ENCODE results near the gene FAM168A. TPM values are rescaled to one million over a fixed set of nuclear protein-coding genes. Genes with fewer than 3 reads are reported as not detected.

Gene FAM168A
- total RNA-seq, 4 donors from 2014 or later, result 10.7 to 28.1 (median 20.5) TPM

DNA sequence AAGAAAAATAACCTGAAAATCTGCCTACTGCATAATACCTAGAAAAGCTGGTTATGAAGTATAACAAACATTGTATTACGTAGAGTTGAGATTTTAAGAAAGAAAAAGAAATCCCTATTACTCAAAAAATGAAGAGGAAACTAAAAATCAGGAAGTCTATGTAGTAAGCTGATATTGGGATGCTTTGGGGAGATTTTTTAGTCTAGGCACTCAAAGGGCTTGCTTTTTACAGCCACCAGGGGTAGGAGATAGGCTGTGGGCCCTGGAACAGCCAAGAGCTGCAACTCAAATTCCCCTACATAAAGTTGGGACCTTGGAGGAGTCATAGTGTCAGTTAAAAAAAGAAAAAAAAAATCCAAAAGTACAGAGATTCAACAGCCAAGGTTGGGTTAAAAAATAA is 131.3 kb downstream of the FAM168A start:
- TF ChIP-seq, protein P1, sequence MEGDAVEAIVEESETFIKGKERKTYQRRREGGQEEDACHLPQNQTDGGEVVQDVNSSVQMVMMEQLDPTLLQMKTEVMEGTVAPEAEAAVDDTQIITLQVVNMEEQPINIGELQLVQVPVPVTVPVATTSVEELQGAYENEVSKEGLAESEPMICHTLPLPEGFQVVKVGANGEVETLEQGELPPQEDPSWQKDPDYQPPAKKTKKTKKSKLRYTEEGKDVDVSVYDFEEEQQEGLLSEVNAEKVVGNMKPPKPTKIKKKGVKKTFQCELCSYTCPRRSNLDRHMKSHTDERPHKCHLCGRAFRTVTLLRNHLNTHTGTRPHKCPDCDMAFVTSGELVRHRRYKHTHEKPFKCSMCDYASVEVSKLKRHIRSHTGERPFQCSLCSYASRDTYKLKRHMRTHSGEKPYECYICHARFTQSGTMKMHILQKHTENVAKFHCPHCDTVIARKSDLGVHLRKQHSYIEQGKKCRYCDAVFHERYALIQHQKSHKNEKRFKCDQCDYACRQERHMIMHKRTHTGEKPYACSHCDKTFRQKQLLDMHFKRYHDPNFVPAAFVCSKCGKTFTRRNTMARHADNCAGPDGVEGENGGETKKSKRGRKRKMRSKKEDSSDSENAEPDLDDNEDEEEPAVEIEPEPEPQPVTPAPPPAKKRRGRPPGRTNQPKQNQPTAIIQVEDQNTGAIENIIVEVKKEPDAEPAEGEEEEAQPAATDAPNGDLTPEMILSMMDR (IDR thresholded peaks at IDR 0.05), result no peak
- TF ChIP-seq POLR2A (IDR thresholded peaks at IDR 0.05), result no peak
- no peak for DNase-seq (ENCODE audit: low spot score in 2 of 2)
- intact Hi-C loops (cut with DNase I; ENCODE audit: low total_unique reads), result no loop called here
- H3K4me3 ChIP-seq (ENCODE audit: low read depth, poor library complexity, severe bottlenecking), result no peak overlapping the region
- WGBS, 2 donors, result 84 to 87% methylated on average over 1 of the region's 1 CpG

DNA sequence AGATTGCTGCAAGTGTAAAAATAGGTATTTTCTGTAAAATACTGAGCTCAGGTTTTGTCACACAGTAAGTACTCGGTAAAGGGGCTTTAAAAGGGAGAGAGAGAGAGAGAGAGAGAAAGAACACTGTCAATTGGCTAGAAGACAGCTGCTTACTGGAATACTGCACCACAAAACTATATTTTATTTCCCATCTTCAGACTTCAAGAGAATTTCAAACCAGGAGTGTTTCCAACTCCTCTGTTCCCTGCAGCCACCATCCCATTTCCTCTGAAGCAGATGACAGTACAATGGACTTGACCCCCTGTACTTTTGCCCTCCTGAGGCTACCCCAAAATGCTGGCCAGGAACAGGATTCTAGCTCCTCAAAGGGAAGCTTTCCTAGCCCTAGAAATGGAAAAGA is 132.0 kb downstream of the FAM168A start:
- 60 to 71% methylated on average over 1 of the region's 1 CpG for WGBS, 2 donors
- intact Hi-C loops (cut with DNase I; ENCODE audit: low total_unique reads), result no loop called here
- TF ChIP-seq POLR2A (IDR thresholded peaks at IDR 0.05), result no peak
- TF ChIP-seq, protein P1 (IDR thresholded peaks at IDR 0.05), result no peak
- DNase-seq (ENCODE audit: low spot score in 2 of 2), result no peak
- H3K4me3 ChIP-seq (ENCODE audit: low read depth, poor library complexity, severe bottlenecking), result no peak overlapping the region

DNA sequence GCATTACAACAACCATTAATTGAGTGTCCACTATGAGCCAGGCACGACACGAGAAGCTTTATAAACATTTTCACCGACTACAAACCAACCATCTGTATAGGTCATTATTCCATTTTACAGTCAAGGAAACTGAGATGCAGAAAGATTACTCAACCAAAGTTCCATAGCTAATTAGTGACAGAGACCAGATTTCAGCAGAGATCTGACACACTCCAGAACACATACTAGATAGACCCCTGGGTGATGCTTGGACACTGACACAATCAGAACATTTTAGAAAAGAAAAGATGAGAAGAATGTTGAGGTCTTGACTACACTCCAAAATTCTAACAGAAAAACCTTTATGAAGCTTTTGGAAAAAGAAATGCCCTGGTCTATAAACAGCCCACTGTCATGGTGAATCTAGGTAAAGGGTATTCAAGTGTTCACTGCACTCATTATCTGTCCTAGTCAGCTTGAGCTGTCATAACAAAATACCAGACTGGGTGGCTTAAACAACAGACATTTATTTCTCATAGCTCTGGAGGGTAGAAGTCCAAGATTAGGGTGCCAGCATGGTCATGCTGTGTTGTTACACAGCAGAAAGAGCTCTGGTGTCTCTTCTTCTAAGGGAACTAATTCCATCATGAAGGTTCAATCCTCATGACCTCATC is 132.8 kb downstream of the FAM168A start:
- no peak for DNase-seq (ENCODE audit: low spot score in 2 of 2)
- intact Hi-C loops (cut with DNase I; ENCODE audit: low total_unique reads), result no loop called here
- no peak overlapping the region for H3K4me3 ChIP-seq (ENCODE audit: low read depth, poor library complexity, severe bottlenecking)
- WGBS, 2 donors, result 87 to 91% methylated on average over 3 of the region's 3 CpGs
- no peak for TF ChIP-seq POLR2A (IDR thresholded peaks at IDR 0.05)

- no peak overlapping the region for H3K4me3 ChIP-seq (ENCODE audit: low read depth, poor library complexity, severe bottlenecking)
- intact Hi-C loops (cut with DNase I; ENCODE audit: low total_unique reads), result no loop called here
- WGBS, 2 donors, result 62 to 74% methylated on average over 2 of the region's 2 CpGs
- no peak for TF ChIP-seq POLR2A (IDR thresholded peaks at IDR 0.05)
- TF ChIP-seq, protein P1 (IDR thresholded peaks at IDR 0.05), result no peak
- DNase-seq (ENCODE audit: low spot score in 2 of 2), result no peak
Measured at GRCh38 chr11:73464347-73464746, 133.6 kb downstream of the FAM168A start.

GRCh38 chr11:73463359-73463758 is 134.6 kb downstream of the FAM168A start:
- intact Hi-C loops (cut with DNase I; ENCODE audit: low total_unique reads), result no loop called here
- no peak for DNase-seq (ENCODE audit: low spot score in 2 of 2)
- 74 to 94% methylated on average over 2 of the region's 2 CpGs for WGBS, 2 donors
- H3K4me3 ChIP-seq (ENCODE audit: low read depth, poor library complexity, severe bottlenecking), result no peak overlapping the region
- TF ChIP-seq POLR2A (IDR thresholded peaks at IDR 0.05), result no peak
- TF ChIP-seq, protein P1 (IDR thresholded peaks at IDR 0.05), result no peak

GRCh38 chr11:73461964-73462363 is 135.9 kb downstream of the FAM168A start:
- no peak for DNase-seq (ENCODE audit: low spot score in 2 of 2)
- no peak for TF ChIP-seq POLR2A (IDR thresholded peaks at IDR 0.05)
- TF ChIP-seq, protein P1 (IDR thresholded peaks at IDR 0.05), result no peak
- intact Hi-C loops (cut with DNase I; ENCODE audit: low total_unique reads), result no loop called here

More at GRCh38 chr11:73461964-73462363, 135.9 kb downstream of the FAM168A start:
- no peak overlapping the region for H3K4me3 ChIP-seq (ENCODE audit: low read depth, poor library complexity, severe bottlenecking)
- 62 to 69% methylated on average over 3 of the region's 3 CpGs for WGBS, 2 donors

Data from lower leg skin (tissue), 4 donors.